Mesenteric fat pad (tissue), 1 donor: ENCODE results near the gene FNDC3B. TPM values are rescaled to one million over a fixed set of nuclear protein-coding genes. Genes with fewer than 3 reads are reported as not detected.

ENCODE experiments used
- DNase-seq: peaks from one replicate; pipeline ENCODE4 v3.0.0-alpha.2; 2020; ENCODE audit warnings: low spot score
- total RNA-seq: library from RNA; stranded (reverse); fragmentation: NEBNext Ultra II Directional; extraction: Animal tissue kit (Norgen Biotek cat#: 25700); gene quantifications from one replicate; pipeline ENCODE4 v1.2.1, GENCODE V29; 2021
- donor health status: DM: yes; HTN: yes; CAD: no.

The FNDC3B gene
- total RNA-seq, 1 donor from 2014 or later: 258 TPM

- DNase-seq: no peak
These were observed 262.8 kb downstream of the FNDC3B start for GRCh38 chr3:172302203-172302602.

GRCh38 chr3:172303181-172303580, 263.8 kb downstream of the FNDC3B start:
- DNase-seq: no peak

DNA sequence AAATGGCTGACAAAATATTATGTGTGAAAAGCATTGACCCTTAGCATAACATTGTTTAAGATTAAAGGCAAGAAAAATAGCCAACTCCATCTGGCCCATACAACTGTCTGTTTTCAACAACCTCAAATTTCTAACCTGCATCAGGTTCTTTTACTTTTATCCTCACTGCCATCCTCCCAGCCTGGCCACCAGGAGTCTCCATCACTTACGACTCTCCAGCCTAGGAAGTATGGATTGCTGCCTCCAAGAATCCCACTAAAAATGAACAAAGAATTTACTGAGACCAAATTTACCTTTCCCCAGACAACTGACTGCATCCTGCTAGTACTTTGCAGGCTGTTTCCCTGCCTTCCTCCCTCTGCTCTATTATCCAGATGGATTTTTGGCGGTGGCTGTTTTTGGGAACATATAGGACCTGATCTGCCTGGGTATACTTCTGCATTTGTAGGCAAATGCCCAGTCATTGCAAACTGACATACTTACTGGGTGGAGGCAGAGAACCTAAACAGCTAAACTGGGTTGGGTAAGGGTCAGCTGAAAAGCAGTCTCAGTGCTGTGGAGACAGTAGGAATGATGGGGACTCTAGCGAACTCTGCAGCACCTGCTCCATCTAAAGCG, 264.7 kb downstream of the FNDC3B start:
- no peak for DNase-seq

DNA sequence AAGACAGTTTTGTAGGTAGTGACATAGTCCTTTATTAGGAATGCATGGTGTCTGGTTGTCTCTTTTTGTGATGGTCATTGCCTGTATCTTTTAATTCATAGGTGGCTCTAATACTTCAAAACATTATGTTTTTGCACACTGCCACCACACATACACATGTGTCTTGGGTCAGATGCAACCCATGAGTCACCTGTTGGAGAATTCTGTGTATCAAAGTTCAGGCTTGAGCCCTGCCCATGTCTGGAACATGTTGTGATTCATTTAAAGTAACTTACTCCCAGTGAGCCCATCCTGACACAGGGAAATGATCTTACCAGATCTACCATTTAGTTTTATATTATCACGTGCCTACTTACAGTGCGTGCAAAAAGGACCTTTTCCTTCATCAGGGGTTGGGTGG, 266.2 kb downstream of the FNDC3B start:
- DNase-seq: no peak

GRCh38 chr3:172305974-172306373, 266.6 kb downstream of the FNDC3B start:
- no peak for DNase-seq

DNA sequence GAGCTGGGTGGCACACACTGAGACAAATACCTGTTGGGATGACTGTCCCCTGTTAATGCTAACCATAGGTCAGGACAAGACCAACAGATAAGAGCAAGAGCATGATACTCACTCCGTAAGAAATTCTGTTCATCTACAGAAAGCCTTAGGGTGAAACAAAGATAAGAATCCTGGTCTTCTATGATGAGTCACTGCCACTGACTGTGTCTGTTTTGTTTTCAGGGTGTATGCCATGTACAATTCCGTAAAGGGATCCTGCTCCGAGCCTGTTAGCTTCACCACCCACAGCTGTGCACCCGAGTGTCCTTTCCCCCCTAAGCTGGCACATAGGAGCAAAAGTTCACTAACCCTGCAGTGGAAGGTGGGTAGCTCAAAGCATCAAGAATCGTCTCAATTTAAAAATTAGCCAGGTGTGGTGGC, 267.8 kb downstream of the FNDC3B start:
- no peak for DNase-seq

- DNase-seq: no peak
These were observed 269.7 kb downstream of the FNDC3B start for GRCh38 chr3:172309059-172309458.

DNA sequence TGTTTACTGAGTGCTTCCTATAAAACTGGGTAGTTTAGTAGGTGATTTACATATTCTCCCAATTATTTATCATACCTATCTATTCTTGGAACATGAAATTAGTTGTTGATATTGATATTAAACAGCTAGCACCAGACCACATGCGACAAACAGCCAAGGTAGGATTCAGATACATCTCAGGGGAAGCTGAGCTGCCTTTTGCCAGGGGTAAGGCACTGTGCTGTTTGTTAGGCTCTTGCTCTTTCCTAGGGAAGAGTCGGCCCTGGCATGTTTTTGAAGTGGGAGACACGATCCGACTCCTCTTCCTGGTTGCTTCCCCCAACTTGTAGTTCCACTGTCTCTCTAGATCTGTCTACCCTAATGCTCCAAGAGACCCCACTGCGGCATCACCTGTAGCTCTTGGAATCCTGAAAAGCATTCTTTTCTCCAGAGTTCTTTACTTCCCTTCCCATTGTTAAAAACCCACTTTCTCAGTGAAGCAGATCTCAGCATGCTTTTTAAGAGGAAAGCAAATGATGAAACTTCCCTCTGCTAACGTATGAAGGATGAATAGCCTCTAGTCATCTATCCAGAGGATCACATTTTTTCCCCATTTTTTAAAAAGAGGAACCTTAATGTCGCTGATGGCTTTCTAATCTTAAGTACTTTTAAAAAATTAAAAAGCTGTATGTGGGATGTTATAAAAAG, 270.5 kb downstream of the FNDC3B start:
- no peak for DNase-seq

DNA sequence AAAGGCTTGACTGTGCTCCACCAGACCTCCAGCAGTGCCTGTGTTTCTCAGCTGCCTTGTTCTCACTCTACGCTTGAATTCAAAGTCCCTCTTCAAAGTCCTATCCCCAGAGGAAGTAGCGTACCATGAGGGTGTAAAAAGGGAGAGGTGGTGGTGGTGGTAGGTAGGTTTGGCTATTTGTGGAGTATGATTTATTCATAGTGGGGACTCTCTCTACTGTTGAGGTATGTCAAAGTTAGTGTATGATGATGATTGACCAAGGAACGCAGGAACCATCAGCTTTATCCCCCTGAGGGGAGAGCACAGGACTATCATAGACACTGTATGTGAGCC, 271.0 kb downstream of the FNDC3B start:
- no peak for DNase-seq

- DNase-seq: no peak
These were observed 271.8 kb downstream of the FNDC3B start for GRCh38 chr3:172311217-172311616.

GRCh38 chr3:172312001-172312400, 272.6 kb downstream of the FNDC3B start:
- DNase-seq: no peak

- no peak for DNase-seq
These were observed 273.3 kb downstream of the FNDC3B start for GRCh38 chr3:172312711-172313110.

- no peak for DNase-seq
These were observed 274.3 kb downstream of the FNDC3B start for GRCh38 chr3:172313671-172314070.

- no peak for DNase-seq
These were observed 275.3 kb downstream of the FNDC3B start for GRCh38 chr3:172314591-172315160.

GRCh38 chr3:172315401-172316091, 276.2 kb downstream of the FNDC3B start:
- DNase-seq: no peak

DNA sequence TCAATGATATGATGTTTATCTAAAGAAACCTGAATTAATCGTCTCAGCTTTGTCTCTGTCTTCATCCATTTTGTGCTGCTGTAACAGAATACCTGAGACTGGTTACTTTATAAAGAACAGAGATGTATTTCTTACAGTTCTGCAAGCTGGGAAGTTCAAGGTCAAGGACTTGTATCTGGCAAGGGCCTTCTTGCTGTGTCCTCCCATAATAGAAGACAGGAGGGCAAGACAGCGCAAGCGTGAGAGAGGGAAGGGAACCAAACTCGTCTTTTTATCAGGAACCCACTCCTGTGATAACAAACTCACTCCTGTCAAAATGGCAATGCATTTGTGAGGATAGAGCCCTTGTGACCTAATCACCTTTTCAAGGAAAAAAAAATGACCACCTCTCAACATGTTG, 277.4 kb downstream of the FNDC3B start:
- DNase-seq: no peak

- no peak for DNase-seq
These were observed 278.1 kb downstream of the FNDC3B start for GRCh38 chr3:172317481-172317880.

DNA sequence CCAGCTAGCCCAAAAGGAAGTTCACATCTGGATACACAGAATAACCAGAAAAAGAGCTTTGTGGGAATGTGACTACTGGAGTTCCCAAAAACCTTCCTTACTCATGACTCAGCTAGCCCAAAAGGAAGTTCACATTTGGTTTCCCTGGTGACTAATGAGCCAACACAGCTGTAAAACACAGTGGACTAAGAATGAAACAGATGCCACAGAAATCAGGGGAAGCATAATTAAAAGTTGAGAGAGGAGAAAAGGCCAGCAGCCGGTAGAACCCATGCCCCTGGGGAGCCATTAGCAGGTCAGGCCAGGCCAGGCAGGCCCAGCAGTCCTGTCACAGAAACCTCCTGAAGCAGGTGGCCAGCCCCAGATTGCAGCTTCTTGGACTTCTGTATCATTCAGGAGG, 278.6 kb downstream of the FNDC3B start:
- no peak for DNase-seq

DNA sequence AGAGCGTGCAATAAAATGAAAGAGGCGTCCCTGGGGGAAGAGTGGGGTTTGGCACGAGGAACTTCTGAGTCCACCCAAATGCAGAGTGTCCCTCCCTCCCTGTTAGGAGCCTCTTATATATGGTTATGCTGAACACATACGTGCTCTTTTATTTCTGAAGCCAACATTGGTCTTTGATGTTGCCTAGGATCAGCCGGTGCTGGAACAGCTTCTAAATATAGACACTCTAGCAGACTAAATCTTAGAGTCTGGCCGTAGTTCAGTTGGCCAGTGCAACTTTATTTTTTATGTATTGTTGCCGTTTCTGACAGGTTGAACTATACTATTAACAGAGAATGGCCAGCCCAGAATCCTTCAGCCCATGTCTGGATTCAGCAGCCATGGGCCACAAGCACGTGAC, 280.2 kb downstream of the FNDC3B start:
- DNase-seq: no peak

GRCh38 chr3:172320468-172320867, 281.1 kb downstream of the FNDC3B start:
- DNase-seq: no peak

GRCh38 chr3:172321035-172321434, 281.7 kb downstream of the FNDC3B start:
- no peak for DNase-seq

DNA sequence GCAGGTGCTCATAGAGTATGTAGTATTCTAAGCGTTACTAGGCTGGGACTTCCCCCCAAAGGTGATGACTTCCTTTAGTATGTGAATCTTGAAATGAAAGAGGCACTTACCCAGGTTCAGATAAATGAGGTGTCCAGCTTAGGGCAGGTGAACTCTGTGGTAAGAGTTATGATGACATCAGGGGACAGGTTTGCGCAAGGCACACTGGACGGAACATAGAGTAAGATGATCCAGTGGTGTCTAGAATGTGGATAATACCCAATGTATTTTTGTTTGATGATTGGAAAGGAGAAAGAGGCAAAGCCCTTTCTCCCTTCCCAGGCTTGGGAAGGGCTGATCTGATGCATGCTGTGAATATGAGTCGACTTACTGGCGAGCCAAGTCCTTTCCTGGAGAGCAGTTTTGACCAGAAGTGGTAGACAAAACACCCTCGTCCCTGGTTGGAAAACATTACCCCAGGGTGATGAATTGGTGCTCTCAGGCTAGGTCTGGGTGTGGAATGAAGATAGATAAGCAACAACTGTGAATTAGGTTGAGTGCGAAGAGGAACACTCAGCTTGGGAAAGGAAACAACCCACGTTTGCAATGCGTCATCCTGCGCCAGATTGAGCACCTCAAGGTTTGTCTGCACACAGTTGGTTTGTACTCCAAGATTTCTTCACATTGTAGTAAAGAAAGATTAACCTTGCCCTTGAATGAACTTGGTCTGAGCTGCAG, 284.7 kb downstream of the FNDC3B start:
- DNase-seq: no peak
